ENCODE results near the gene EXOC4.

DNA sequence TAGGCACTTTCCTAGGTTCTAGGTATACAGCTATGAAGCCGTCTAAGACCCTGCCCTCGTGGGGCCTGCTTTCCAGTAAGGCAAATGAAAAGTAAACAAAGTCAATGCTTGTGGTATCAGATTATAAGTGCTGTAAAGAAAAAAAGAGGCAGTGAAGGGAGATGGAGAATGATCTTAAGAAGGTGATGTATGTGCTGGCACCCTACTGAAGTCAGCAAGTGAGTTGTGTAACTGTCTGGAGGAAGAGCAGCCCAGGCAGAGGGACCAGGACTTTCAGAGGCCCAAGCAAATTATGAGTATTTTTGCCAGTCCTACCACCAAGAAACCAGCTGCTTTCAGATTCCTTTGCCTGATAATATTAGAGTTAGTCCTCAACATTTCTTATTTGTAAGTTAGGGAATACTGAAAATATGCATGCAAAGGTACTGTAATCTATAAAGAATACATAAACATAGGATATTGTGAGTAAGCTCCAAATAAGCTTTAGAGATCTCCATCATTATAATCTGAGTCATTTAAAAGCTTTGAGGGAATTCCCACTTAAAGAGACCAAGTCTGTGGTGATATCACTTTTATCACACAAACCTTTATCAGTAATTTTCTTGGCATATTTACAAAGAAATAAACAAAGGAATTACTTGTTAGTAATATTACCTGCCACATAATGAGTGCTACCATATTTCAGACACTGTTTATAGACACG lies 545.1 kb downstream of the EXOC4 start:
- TF ChIP-seq, protein P1, sequence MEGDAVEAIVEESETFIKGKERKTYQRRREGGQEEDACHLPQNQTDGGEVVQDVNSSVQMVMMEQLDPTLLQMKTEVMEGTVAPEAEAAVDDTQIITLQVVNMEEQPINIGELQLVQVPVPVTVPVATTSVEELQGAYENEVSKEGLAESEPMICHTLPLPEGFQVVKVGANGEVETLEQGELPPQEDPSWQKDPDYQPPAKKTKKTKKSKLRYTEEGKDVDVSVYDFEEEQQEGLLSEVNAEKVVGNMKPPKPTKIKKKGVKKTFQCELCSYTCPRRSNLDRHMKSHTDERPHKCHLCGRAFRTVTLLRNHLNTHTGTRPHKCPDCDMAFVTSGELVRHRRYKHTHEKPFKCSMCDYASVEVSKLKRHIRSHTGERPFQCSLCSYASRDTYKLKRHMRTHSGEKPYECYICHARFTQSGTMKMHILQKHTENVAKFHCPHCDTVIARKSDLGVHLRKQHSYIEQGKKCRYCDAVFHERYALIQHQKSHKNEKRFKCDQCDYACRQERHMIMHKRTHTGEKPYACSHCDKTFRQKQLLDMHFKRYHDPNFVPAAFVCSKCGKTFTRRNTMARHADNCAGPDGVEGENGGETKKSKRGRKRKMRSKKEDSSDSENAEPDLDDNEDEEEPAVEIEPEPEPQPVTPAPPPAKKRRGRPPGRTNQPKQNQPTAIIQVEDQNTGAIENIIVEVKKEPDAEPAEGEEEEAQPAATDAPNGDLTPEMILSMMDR (IDR thresholded peaks at IDR 0.05): no peak
- TF ChIP-seq, protein P2, sequence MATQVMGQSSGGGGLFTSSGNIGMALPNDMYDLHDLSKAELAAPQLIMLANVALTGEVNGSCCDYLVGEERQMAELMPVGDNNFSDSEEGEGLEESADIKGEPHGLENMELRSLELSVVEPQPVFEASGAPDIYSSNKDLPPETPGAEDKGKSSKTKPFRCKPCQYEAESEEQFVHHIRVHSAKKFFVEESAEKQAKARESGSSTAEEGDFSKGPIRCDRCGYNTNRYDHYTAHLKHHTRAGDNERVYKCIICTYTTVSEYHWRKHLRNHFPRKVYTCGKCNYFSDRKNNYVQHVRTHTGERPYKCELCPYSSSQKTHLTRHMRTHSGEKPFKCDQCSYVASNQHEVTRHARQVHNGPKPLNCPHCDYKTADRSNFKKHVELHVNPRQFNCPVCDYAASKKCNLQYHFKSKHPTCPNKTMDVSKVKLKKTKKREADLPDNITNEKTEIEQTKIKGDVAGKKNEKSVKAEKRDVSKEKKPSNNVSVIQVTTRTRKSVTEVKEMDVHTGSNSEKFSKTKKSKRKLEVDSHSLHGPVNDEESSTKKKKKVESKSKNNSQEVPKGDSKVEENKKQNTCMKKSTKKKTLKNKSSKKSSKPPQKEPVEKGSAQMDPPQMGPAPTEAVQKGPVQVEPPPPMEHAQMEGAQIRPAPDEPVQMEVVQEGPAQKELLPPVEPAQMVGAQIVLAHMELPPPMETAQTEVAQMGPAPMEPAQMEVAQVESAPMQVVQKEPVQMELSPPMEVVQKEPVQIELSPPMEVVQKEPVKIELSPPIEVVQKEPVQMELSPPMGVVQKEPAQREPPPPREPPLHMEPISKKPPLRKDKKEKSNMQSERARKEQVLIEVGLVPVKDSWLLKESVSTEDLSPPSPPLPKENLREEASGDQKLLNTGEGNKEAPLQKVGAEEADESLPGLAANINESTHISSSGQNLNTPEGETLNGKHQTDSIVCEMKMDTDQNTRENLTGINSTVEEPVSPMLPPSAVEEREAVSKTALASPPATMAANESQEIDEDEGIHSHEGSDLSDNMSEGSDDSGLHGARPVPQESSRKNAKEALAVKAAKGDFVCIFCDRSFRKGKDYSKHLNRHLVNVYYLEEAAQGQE (IDR thresholded peaks at IDR 0.05; ENCODE audit: insufficient read depth in 1 of 2, low read depth in 2 of 2, low read length in 1 of 2): no peak
- no peak for TF ChIP-seq POLR2AphosphoS5 (IDR thresholded peaks at IDR 0.05; ENCODE audit: low read depth, low read length)
- TF ChIP-seq SIN3A (IDR thresholded peaks at IDR 0.05; ENCODE audit: borderline replicate concordance, insufficient read depth, low read depth, low read length): no peak

All from Panc1 (cell line).